Chondrocyte (in vitro differentiated cells): Measurements from ENCODE around the gene LDAH. TPM values are rescaled to one million over a fixed set of nuclear protein-coding genes. Genes with fewer than 3 reads are reported as not detected.
A peak's percentile ranks its signal among the peaks of the same experiment; 100 is the strongest.

Experiments used
- DNase-seq: peaks from one replicate; pipeline ENCODE4 v3.0.0; 2021; ENCODE audit warnings: mixed read lengths, low spot score
- H3K27ac Mint-ChIP-seq: one replicate; pipeline ENCODE4 v1.8.0; 2021; ENCODE audit warnings: mild to moderate bottlenecking, moderate library complexity, mixed read lengths; ENCODE audit not compliant: unreplicated experiment
- H3K27me3 Mint-ChIP-seq: 2 replicates; pipeline ENCODE4 v1.8.0; 2021; ENCODE audit warnings: low read depth, mixed read lengths
- H3K36me3 Mint-ChIP-seq: 2 replicates; pipeline ENCODE4 v1.8.0; 2021; ENCODE audit warnings: low read depth, mixed read lengths
- H3K4me1 Mint-ChIP-seq: 2 replicates; pipeline ENCODE4 v1.8.0; 2021; ENCODE audit warnings: low read depth, mild to moderate bottlenecking, mixed read lengths
- H3K4me3 Mint-ChIP-seq: one replicate; pipeline ENCODE4 v1.8.0; 2021; ENCODE audit warnings: mild to moderate bottlenecking, moderate library complexity, mixed read lengths; ENCODE audit not compliant: unreplicated experiment
- H3K9me3 Mint-ChIP-seq: 2 replicates; pipeline ENCODE4 v1.8.0; 2021; ENCODE audit warnings: low read depth, mixed read lengths
- CTCF ChIP-seq: fragments of 200-600 bp; sonication (generic); IDR thresholded peaks from 2 replicates; pipeline ENCODE4 v1.5.0; 2021; ENCODE audit warnings: antibody characterized with exemption, mild to moderate bottlenecking, moderate library complexity
- total RNA-seq: library from RNA; stranded (reverse); gene quantifications from 3 replicates; pipeline ENCODE4 v1.2.1, GENCODE V29; 2021

Gene LDAH
- total RNA-seq, 1 donor from 2014 or later = 18.1 TPM

- no peak overlapping the region for H3K27ac Mint-ChIP-seq
- peaks cover 46% of the 10 kb centered on the region for H3K4me1 Mint-ChIP-seq
- no peak overlapping the region for H3K4me3 Mint-ChIP-seq
- peaks cover 14% of the 10 kb centered on the region for H3K36me3 Mint-ChIP-seq
- no peaks in the 10 kb centered on the region for H3K27me3 Mint-ChIP-seq
- TF ChIP-seq CTCF = no peak
- peak; percentile 38 for DNase-seq
- H3K9me3 Mint-ChIP-seq = no peaks in the 10 kb centered on the region
Observed at GRCh38 chr2:20647211-20647610, 175.7 kb downstream of the LDAH start.

GRCh38 chr2:20646446-20646845 is 176.5 kb downstream of the LDAH start:
- no peak overlapping the region for H3K4me3 Mint-ChIP-seq
- peaks cover 16% of the 10 kb centered on the region for H3K36me3 Mint-ChIP-seq
- DNase-seq = peak; percentile 76
- no peaks in the 10 kb centered on the region for H3K9me3 Mint-ChIP-seq
- H3K27ac Mint-ChIP-seq = no peak overlapping the region
- TF ChIP-seq CTCF = no peak
- no peaks in the 10 kb centered on the region for H3K27me3 Mint-ChIP-seq
- peaks cover 46% of the 10 kb centered on the region for H3K4me1 Mint-ChIP-seq

- H3K27ac Mint-ChIP-seq = no peak overlapping the region
- peaks cover 21% of the 10 kb centered on the region for H3K36me3 Mint-ChIP-seq
- H3K9me3 Mint-ChIP-seq = no peaks in the 10 kb centered on the region
- H3K4me1 Mint-ChIP-seq = peaks cover 49% of the 10 kb centered on the region
- no peak overlapping the region for H3K4me3 Mint-ChIP-seq
- no peak for TF ChIP-seq CTCF
- no peaks in the 10 kb centered on the region for H3K27me3 Mint-ChIP-seq
- peak; percentile 77 for DNase-seq
Observed at GRCh38 chr2:20645761-20646160, 177.1 kb downstream of the LDAH start.

- Mint-ChIP-seq H3K27me3 (no peaks in the 10 kb centered on the region), H3K9me3 (no peaks in the 10 kb centered on the region), H3K27ac (no peak overlapping the region), H3K4me1 (peaks cover 46% of the 10 kb centered on the region), H3K4me3 (no peak overlapping the region), H3K36me3 (peaks cover 21% of the 10 kb centered on the region)
- TF ChIP-seq CTCF = no peak
- peak; percentile 82 for DNase-seq
Observed at GRCh38 chr2:20645301-20645701, 177.6 kb downstream of the LDAH start.

GRCh38 chr2:20643826-20644225 is 179.1 kb downstream of the LDAH start:
- Mint-ChIP-seq H3K4me1 (peaks cover 32% of the 10 kb centered on the region), H3K4me3 (no peak overlapping the region), H3K36me3 (peaks cover 24% of the 10 kb centered on the region), H3K9me3 (no peaks in the 10 kb centered on the region), H3K27me3 (no peaks in the 10 kb centered on the region), H3K27ac (no peak overlapping the region)
- TF ChIP-seq CTCF = no peak
- DNase-seq = peak; percentile 7
